GM12864 (cell line): Measurements from ENCODE around the gene TGFBR1.

Experiments
- DNase-seq: peaks from one replicate; pipeline ENCODE4 v3.0.0-alpha.2; 2011; ENCODE audit warnings: low read depth
- H3K4me3 ChIP-seq: 2 replicates; pipeline ENCODE4 v1.5.1; 2011; ENCODE audit warnings: mild to moderate bottlenecking, low read depth, low read length, control low read depth
- CTCF ChIP-seq: IDR thresholded peaks from 2 replicates; pipeline ENCODE4 v1.5.1; 2011; ENCODE audit warnings: low read depth, mild to moderate bottlenecking, moderate library complexity, low read length, control low read depth, inconsistent platforms; ENCODE audit errors: missing control alignments

TGFBR1 gene

GRCh38 chr9:99172124-99173091, 67.5 kb downstream of the TGFBR1 start:
- no peak for TF ChIP-seq CTCF
- no peak for DNase-seq
- H3K4me3 ChIP-seq, result no peak overlapping the region

- no peak overlapping the region for H3K4me3 ChIP-seq
- TF ChIP-seq CTCF, result no peak
- DNase-seq, result no peak
Measured at GRCh38 chr9:99173570-99174504, 68.9 kb downstream of the TGFBR1 start.

GRCh38 chr9:99176527-99177013, 71.7 kb downstream of the TGFBR1 start:
- TF ChIP-seq CTCF, result no peak
- no peak for DNase-seq
- no peak overlapping the region for H3K4me3 ChIP-seq

- H3K4me3 ChIP-seq, result no peak overlapping the region
- TF ChIP-seq CTCF, result no peak
- DNase-seq, result no peak
Measured at GRCh38 chr9:99177576-99178366, 72.9 kb downstream of the TGFBR1 start.

GRCh38 chr9:99178912-99179872, 74.3 kb downstream of the TGFBR1 start:
- DNase-seq, result no peak
- no peak overlapping the region for H3K4me3 ChIP-seq
- TF ChIP-seq CTCF, result no peak
